DMS53 treated with DMSO at 0.1 percent for 48 hours (cell line): ENCODE data around the gene ZNF385A.
"Not testable (repeated sequence)": the region's sequence is repeated elsewhere in the genome, so short reads cannot be mapped to it uniquely, and the experiment has no call there.

ENCODE experiments used
- DNase-seq: peaks from one replicate; lab custom pipeline; 2025; ENCODE audit not compliant: unreplicated experiment; lab: John Stamatoyannopoulos, UW

Gene ZNF385A

GRCh38 chr12:54330442-54330841 lies 54.1 kb downstream of the ZNF385A start:
- no peak for DNase-seq

DNA sequence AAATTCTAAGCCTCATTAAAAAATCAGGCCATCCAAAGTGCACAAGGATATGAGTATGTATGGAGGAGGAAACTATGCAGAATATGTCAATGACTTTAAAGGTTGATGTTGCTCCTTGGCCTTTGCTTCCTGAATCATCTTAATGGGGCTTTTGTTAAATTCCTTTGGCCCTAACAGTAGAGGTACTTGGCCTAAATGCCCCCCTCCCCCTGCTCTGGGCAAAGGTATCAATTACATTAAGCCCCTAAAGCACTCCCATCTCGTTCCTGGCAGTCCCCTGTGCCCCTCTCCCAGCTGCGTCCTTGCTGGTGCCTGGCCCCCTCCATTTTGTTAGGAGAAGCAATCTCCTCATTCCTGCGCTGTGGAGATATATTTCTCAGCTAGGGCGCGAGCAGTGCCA lies 54.8 kb downstream of the ZNF385A start:
- DNase-seq, result no peak

GRCh38 chr12:54328595-54329337 lies 55.8 kb downstream of the ZNF385A start:
- no peak for DNase-seq

GRCh38 chr12:54325442-54326109 lies 59.0 kb downstream of the ZNF385A start:
- DNase-seq, result not testable (repeated sequence)

GRCh38 chr12:54324617-54325441 lies 59.7 kb downstream of the ZNF385A start, which contains the start of gene COPZ1:
Gene COPZ1, plus strand, starts transcription at chr12:54325131. Its CDS starts 33 bp downstream, at chr12:54325164.
- DNase-seq, result peak; percentile 99

GRCh38 chr12:54321363-54321762 lies 63.2 kb downstream of the ZNF385A start:
- no peak for DNase-seq
